Gastrocnemius medialis (tissue), 4 donors: ENCODE data around the gene NKD2.

Experiments
- CTCF ChIP-seq, 5 experiments: fragments of 450-650 bp in 3 of 5; fragments of 200-600 bp in 2 of 5; sonication (generic) in 2 of 5; IDR thresholded peaks in 4 of 5; conservative IDR thresholded peaks in 1 of 5; 1 replicate in 4 of 5; 2 replicates in 1 of 5; pipeline ENCODE4 v1.5.1; 2016 to 2019; ENCODE audit warnings: antibody characterized with exemption in 5 of 5, mild to moderate bottlenecking in 3 of 5, moderate library complexity in 3 of 5
- POLR2A ChIP-seq, 2 donors: fragments of 450-650 bp; IDR thresholded peaks; one replicate each; pipeline ENCODE4 v1.6.1; 2017; ENCODE audit warnings: antibody characterized with exemption in 2 of 2, mild to moderate bottlenecking in 2 of 2, moderate library complexity in 2 of 2

- no peak for TF ChIP-seq CTCF (IDR thresholded peaks at IDR 0.05 in 4 of 5, conservative IDR thresholded peaks at IDR 0.05 in 1 of 5)
- no peak for TF ChIP-seq POLR2A (IDR thresholded peaks at IDR 0.05)
Measured at GRCh38 chr5:963673-964531, 44.7 kb upstream of the NKD2 start.
